HepG2 (cell line): Measurements from ENCODE around the gene HAPLN2. TPM values are rescaled to one million over a fixed set of nuclear protein-coding genes. Genes with fewer than 3 reads are reported as not detected.

ENCODE experiments used
- ARNT2 ChIP-seq: sonication (generic); formaldehyde crosslinking; IDR thresholded peaks from 2 replicates; pipeline ENCODE4 v1.8.0; 2022; ENCODE audit warnings: mild to moderate bottlenecking, low read depth, missing genetic modification reagents, moderate library complexity
- BHLHE40 ChIP-seq: IDR thresholded peaks from 2 replicates; pipeline ENCODE4 v1.6.1; 2011; ENCODE audit warnings: low read length, improper control_type of control experiment
- DNMT3B ChIP-seq: conservative IDR thresholded peaks from 2 replicates; pipeline ENCODE4 v1.6.1; 2016; ENCODE audit warnings: missing biosample characterization, control low read depth
- GLI4 ChIP-seq: sonication (generic); formaldehyde crosslinking; IDR thresholded peaks from 2 replicates; pipeline ENCODE4 v1.5.1; 2020; ENCODE audit warnings: missing genetic modification reagents, mild to moderate bottlenecking, moderate library complexity, borderline replicate concordance
- MXI1 ChIP-seq: IDR thresholded peaks from 3 replicates; pipeline ENCODE4 v1.6.1; 2012; ENCODE audit warnings: low read depth, low read length, inconsistent platforms, borderline replicate concordance
- NFIC ChIP-seq: IDR thresholded peaks from 2 replicates; pipeline ENCODE4 v1.6.1; 2012; ENCODE audit warnings: mild to moderate bottlenecking, low read length, inconsistent platforms
- NONO ChIP-seq, 2 experiments: fragments of 450-650 bp in 1 of 2; sonication (generic) in 1 of 2; formaldehyde crosslinking in 1 of 2; IDR thresholded peaks in 1 of 2; conservative IDR thresholded peaks in 1 of 2; 2 replicates each; pipeline versions ENCODE4 v1.6.1 to v1.8.0; 2017 to 2022; ENCODE audit warnings: mild to moderate bottlenecking in 1 of 2, missing genetic modification reagents in 1 of 2, moderate library complexity in 1 of 2
- POLR2AphosphoS5 ChIP-seq: IDR thresholded peaks from 2 replicates; pipeline ENCODE4 v1.6.1; 2012; ENCODE audit warnings: low read depth, low read length
- SMYD3 ChIP-seq: sonication (generic); formaldehyde crosslinking; IDR thresholded peaks from 2 replicates; pipeline ENCODE4 v1.8.1; 2023; ENCODE audit warnings: mild to moderate bottlenecking, missing genetic modification reagents
- ZBTB49 ChIP-seq: sonication (generic); formaldehyde crosslinking; IDR thresholded peaks from 2 replicates; pipeline ENCODE4 v1.4.0; 2020; ENCODE audit warnings: missing genetic modification reagents, borderline replicate concordance
- ZMYM4 ChIP-seq: sonication (generic); formaldehyde crosslinking; IDR thresholded peaks from 2 replicates; pipeline ENCODE4 v1.8.1; 2023; ENCODE audit warnings: mild to moderate bottlenecking, missing genetic modification reagents
- ZNF136 ChIP-seq: sonication (generic); formaldehyde crosslinking; IDR thresholded peaks from 2 replicates; pipeline ENCODE4 v1.8.1; 2022; ENCODE audit warnings: low read depth, mild to moderate bottlenecking, moderate library complexity, missing genetic modification reagents
- ZNF281 ChIP-seq: sonication (generic); formaldehyde crosslinking; IDR thresholded peaks from 2 replicates; pipeline ENCODE4 v1.4.0; 2020; ENCODE audit warnings: missing genetic modification reagents, borderline replicate concordance
- ZNF44 ChIP-seq: sonication (generic); formaldehyde crosslinking; IDR thresholded peaks from 2 replicates; pipeline ENCODE4 v1.5.1; 2020; ENCODE audit warnings: mild to moderate bottlenecking, missing genetic modification reagents
- ZNF503 ChIP-seq: sonication (generic); formaldehyde crosslinking; IDR thresholded peaks from 2 replicates; pipeline ENCODE4 v1.4.0; 2020; ENCODE audit warnings: missing genetic modification reagents
- ZNF672 ChIP-seq: sonication (generic); formaldehyde crosslinking; IDR thresholded peaks from 2 replicates; pipeline ENCODE4 v1.8.1; 2022; ENCODE audit warnings: missing genetic modification reagents
- polyA plus RNA-seq, 8 experiments: library from polyadenylated mRNA; depleted of rRNA in 3 of 8; stranded (reverse) in 7 of 8; unstranded in 1 of 8; fragments of >200 nt; fragmentation: Illumina TruSeq in 4 of 8; extraction: Trizol in 4 of 8; gene quantifications; 2 replicates each; pipeline versions ENCODE4 v1.2.1 to v1.2.3, GENCODE V29; 2011 to 2016; ENCODE audit warnings: low read depth in 4 of 8, missing spikeins in 1 of 8, mixed read lengths in 1 of 8; ENCODE audit not compliant: insufficient read depth in 1 of 8
- total RNA-seq, 5 experiments: library from RNA; depleted of rRNA; stranded (reverse); fragments of >200 nt; fragmentation: Illumina TruSeq; extraction: Trizol; gene quantifications; 2 replicates each; pipeline ENCODE4 v1.2.3, GENCODE V29; 2016; ENCODE audit warnings: low read depth in 1 of 5
- TF ChIP-seq, protein P1 (sequence below): sonication (generic); formaldehyde crosslinking; IDR thresholded peaks from 2 replicates; pipeline ENCODE4 v1.8.0; 2022; ENCODE audit warnings: missing genetic modification reagents, mild to moderate bottlenecking, borderline replicate concordance

HAPLN2 gene
- total and polyA plus RNA-seq, 2 of the 13 experiments (the other 11 are each of a cell fraction or from before 2014, with no cell fraction given), result not detected

- no peak for TF ChIP-seq ZNF672 (CRISPR knock-in tag)
- no peak for TF ChIP-seq ZNF136 (CRISPR knock-in tag)
- TF ChIP-seq ZNF503, result no peak
- TF ChIP-seq ZBTB49 (CRISPR knock-in tag), result no peak
- TF ChIP-seq BHLHE40, result no peak
- TF ChIP-seq SMYD3 (CRISPR knock-in tag), result no peak
- TF ChIP-seq ZNF44, result no peak
- TF ChIP-seq NFIC, result no peak
- no peak; the same call in 1 of the 2 replicates for TF ChIP-seq ZMYM4 (CRISPR knock-in tag)
- no peak for TF ChIP-seq POLR2AphosphoS5
- no peak for TF ChIP-seq DNMT3B (CRISPR knock-in tag)
- no peak for TF ChIP-seq ZNF281
- TF ChIP-seq MXI1, result no peak
- TF ChIP-seq GLI4 (CRISPR knock-in tag), result no peak
- no peak for TF ChIP-seq NONO (IDR thresholded peaks at IDR 0.05)
- TF ChIP-seq NONO (CRISPR knock-in tag; conservative IDR thresholded peaks at IDR 0.05), result peak; percentile 21; the same call in 1 of the 2 replicates
- TF ChIP-seq ARNT2 (CRISPR knock-in tag), result 0 out of 2 replicates have a peak, but pooled peaks have one; percentile 24
- TF ChIP-seq, protein P1, sequence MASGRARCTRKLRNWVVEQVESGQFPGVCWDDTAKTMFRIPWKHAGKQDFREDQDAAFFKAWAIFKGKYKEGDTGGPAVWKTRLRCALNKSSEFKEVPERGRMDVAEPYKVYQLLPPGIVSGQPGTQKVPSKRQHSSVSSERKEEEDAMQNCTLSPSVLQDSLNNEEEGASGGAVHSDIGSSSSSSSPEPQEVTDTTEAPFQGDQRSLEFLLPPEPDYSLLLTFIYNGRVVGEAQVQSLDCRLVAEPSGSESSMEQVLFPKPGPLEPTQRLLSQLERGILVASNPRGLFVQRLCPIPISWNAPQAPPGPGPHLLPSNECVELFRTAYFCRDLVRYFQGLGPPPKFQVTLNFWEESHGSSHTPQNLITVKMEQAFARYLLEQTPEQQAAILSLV, result 0 out of 2 replicates have a peak, but pooled peaks have one; percentile 56
Measured at GRCh38 chr1:156623946-156624813, 5.0 kb downstream of the HAPLN2 start (continued).
